IPS DF 6.9 (cell line): ENCODE data around the gene MED13.

Experiments
- DNase-seq: peaks from one replicate; pipeline ENCODE4 v3.0.0-alpha.2; 2013; ENCODE audit warnings: low read depth, low spot score
- H3K27ac ChIP-seq: one replicate; pipeline ENCODE4 v1.5.1; 2013; ENCODE audit warnings: low read length, control low read depth
- H3K27me3 ChIP-seq: 2 replicates; pipeline ENCODE4 v1.6.1; 2013; ENCODE audit warnings: mild to moderate bottlenecking, low read length; ENCODE audit not compliant: control insufficient read depth, insufficient read depth
- H3K36me3 ChIP-seq: 2 replicates; pipeline ENCODE4 v1.6.1; 2013; ENCODE audit warnings: low read length; ENCODE audit not compliant: control insufficient read depth, insufficient read depth
- H3K4me1 ChIP-seq: 2 replicates; pipeline ENCODE4 v1.6.1; 2013; ENCODE audit warnings: low read length; ENCODE audit not compliant: control insufficient read depth, insufficient read depth
- H3K4me3 ChIP-seq: 2 replicates; pipeline ENCODE4 v1.5.1; 2013; ENCODE audit warnings: mild to moderate bottlenecking, low read length
- H3K9me3 ChIP-seq: 2 replicates; pipeline ENCODE4 v1.6.1; 2013; ENCODE audit warnings: low read length, inconsistent platforms; ENCODE audit not compliant: control insufficient read depth, insufficient read depth
- WGBS: extraction: QIAGEN DNeasy Blood & Tissue Kit; methylation state at CpG from one replicate; pipeline ENCODE4 v1.1.7; 2013; ENCODE audit warnings: mixed read lengths, missing lambda C conversion rate; ENCODE audit not compliant: insufficient read length, insufficient coverage; 5-methylcytosine and 5-hydroxymethylcytosine counted together

The MED13 gene

DNA sequence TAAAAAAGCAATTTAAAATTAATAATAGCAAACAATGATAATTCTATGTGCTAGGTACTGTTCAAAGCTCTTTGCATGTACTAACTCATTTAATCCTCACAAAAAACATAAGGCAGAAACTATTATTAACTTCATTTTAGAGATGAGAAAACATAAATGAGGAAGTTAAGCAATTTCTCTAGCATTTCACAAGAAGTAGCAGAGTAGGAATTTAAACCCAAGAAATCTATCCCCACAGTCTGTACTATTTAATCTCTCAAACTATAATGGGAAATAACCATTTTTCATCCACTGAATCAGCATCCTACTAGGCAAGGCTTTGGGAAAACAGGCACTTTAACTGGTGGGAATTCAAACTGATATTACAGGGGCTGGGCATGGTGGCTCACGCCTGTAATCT is 95.0 kb downstream of the MED13 start:
- Histone ChIP-seq H3K27ac (no peak overlapping the region), H3K36me3 (peaks cover 3% of the 10 kb centered on the region; the same call in 1 of the 2 replicates), H3K9me3 (no peaks in the 10 kb centered on the region), H3K27me3 (no peaks in the 10 kb centered on the region), H3K4me3 (no peak overlapping the region), H3K4me1 (no peaks in the 10 kb centered on the region)
- no CpG with 5 or more reads among the region's 1 CpG for WGBS
- DNase-seq = no peak

DNA sequence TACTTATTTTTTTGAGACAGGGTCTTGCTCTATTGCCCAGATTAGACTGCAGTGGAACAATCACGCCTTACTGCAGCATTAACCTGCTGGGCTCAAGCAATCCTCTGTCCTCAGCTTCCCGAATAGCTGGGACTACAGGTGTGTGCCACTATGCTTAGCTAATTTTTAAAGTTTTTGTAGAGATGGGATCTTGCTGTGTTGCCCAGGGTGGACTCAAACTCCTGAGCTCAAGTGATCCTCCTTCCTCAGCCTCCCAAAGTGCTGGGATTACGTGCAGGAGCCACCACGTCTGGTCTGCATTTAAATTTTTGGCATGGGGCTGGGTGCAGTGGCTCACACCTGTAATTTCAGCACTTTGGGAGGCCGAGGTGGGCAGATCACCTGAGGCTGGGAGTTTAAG is 96.3 kb downstream of the MED13 start:
- Histone ChIP-seq H3K9me3 (no peaks in the 10 kb centered on the region), H3K4me1 (no peaks in the 10 kb centered on the region), H3K4me3 (no peak overlapping the region), H3K27ac (no peak overlapping the region), H3K27me3 (no peaks in the 10 kb centered on the region), H3K36me3 (peaks cover 7% of the 10 kb centered on the region; the same call in 1 of the 2 replicates)
- DNase-seq = no peak
- no CpG with 5 or more reads among the region's 5 CpGs for WGBS

DNA sequence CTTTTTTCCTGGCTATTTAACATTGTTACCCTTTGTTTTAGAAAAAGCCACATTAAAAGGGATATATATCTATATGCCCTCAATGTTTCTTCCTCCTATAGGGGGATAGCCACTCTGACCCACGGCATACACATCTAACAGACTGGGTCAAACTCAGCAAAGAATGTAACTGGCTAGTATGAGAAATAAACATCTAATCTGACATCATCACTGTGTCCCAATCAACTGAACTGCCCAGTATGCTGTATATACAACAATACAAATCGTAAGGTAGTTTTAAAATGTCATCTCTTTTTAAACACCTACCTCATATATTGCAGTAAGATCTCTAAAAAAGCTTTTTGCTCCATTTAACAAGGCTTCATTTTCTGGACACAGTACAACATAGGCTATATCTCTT is 97.3 kb downstream of the MED13 start:
- WGBS = no CpG with 5 or more reads among the region's 2 CpGs
- H3K27me3 ChIP-seq = no peaks in the 10 kb centered on the region
- H3K4me1 ChIP-seq = no peaks in the 10 kb centered on the region
- H3K36me3 ChIP-seq = peaks cover 7% of the 10 kb centered on the region; the same call in 1 of the 2 replicates
- H3K4me3 ChIP-seq = no peak overlapping the region
- H3K9me3 ChIP-seq = no peaks in the 10 kb centered on the region
- no peak for DNase-seq
- no peak overlapping the region for H3K27ac ChIP-seq

DNA sequence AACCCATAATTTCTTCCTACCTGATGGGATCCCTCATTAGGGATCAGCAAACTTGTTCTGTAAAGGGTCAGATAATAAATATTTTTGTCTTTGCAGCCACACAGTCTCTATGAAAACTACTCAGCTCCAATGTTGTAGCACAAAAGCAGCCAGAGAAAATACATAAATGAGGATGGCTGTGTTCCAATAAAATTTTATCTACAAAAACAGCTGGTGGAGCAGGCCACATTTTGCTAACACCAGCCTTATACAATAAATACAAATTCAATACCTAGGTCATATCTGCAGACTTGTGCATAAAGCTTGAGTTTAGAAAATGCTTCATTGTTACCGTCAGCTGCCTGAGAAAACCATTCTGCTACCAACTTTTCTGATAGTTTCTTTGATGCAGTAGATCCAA is 98.9 kb downstream of the MED13 start:
- Histone ChIP-seq H3K27ac (no peak overlapping the region), H3K9me3 (no peaks in the 10 kb centered on the region), H3K4me1 (no peaks in the 10 kb centered on the region), H3K36me3 (peaks cover 7% of the 10 kb centered on the region; the same call in 1 of the 2 replicates), H3K4me3 (no peak overlapping the region), H3K27me3 (no peaks in the 10 kb centered on the region)
- no peak for DNase-seq
- no CpG with 5 or more reads among the region's 1 CpG for WGBS

DNA sequence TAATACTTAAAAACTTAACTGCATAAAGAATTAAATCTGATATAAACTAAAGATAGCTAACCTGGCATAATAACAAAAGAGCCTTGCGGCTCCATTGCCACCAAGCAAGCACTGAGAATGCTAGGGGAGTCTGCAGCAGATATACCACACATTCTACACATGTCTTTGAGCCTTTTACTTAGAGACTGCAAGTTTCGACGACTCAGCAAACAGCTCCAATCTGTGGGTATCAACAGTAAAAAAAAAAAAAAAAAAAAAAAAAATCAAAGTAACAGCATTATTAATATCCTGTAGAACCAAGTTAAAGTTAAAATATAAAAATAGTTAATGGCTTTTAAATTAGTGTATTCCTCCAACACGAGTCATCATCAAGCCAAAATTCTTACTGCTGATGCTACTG is 109.5 kb downstream of the MED13 start:
- Histone ChIP-seq H3K4me1 (no peaks in the 10 kb centered on the region), H3K9me3 (no peaks in the 10 kb centered on the region), H3K27ac (no peak overlapping the region), H3K27me3 (no peaks in the 10 kb centered on the region), H3K36me3 (peaks cover 9% of the 10 kb centered on the region; the same call in 1 of the 2 replicates), H3K4me3 (no peak overlapping the region)
- no CpG with 5 or more reads among the region's 4 CpGs for WGBS
- DNase-seq = no peak

DNA sequence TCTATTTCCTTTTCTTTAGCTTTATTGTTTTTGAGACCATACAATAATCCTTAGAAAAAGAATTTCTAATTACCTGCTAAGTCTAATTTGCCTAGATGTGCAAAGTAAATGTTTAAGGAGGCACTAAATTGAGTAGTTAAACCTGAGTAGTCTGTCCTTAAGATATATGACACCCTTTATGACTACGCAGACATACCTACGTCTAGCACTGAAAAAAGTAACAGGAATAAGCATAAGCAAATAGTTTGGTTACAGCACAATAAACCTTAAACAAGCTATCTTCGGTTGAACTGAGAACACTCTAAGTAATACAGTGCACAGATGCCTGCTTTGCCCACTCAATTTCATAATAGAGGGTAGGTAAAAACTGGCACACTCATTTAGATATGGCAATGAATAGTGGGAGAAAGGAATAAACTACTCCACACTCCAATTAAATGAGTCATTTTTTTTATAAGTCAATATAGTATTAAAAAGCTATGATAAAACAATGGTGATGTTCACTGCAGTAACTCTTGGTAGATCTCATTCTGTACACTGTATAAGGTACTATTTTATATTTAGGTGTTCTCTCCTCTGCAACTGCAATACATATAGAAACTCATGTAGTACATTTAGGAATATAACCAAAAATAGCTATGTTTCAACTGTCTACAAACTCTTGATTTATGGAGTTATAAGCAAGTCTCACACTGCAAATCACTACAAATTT is 117.6 kb downstream of the MED13 start:
- Histone ChIP-seq H3K27me3 (no peaks in the 10 kb centered on the region), H3K36me3 (peaks cover 11% of the 10 kb centered on the region; the same call in 1 of the 2 replicates), H3K4me3 (no peak overlapping the region), H3K4me1 (peaks cover 2% of the 10 kb centered on the region; the same call in 1 of the 2 replicates), H3K27ac (no peak overlapping the region), H3K9me3 (no peaks in the 10 kb centered on the region)
- no CpG with 5 or more reads among the region's 3 CpGs for WGBS
- DNase-seq = no peak

DNA sequence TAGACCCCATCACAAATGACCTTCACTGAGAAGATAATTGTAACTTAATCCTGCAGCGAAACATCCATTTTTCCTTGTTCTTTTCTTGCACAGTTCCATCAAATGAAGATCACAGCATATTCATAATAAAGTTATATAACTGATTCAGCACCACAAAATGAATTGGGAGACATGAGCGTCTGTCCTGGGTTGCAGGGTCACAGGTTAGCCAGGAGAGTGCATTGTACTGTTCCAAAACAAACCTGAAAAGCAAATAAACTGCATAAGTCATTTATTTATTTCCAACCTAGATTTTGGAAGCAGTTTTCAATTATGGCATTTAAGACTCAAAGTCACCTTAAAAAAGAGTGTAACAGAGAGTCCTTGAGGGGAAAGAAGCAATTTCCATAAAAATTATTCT is 118.7 kb downstream of the MED13 start:
- Histone ChIP-seq H3K9me3 (no peaks in the 10 kb centered on the region), H3K4me3 (no peak overlapping the region), H3K27ac (no peak overlapping the region), H3K36me3 (peaks cover 11% of the 10 kb centered on the region; the same call in 1 of the 2 replicates), H3K4me1 (peaks cover 2% of the 10 kb centered on the region; the same call in 1 of the 2 replicates), H3K27me3 (no peaks in the 10 kb centered on the region)
- no peak for DNase-seq
- no CpG with 5 or more reads among the region's 2 CpGs for WGBS

DNA sequence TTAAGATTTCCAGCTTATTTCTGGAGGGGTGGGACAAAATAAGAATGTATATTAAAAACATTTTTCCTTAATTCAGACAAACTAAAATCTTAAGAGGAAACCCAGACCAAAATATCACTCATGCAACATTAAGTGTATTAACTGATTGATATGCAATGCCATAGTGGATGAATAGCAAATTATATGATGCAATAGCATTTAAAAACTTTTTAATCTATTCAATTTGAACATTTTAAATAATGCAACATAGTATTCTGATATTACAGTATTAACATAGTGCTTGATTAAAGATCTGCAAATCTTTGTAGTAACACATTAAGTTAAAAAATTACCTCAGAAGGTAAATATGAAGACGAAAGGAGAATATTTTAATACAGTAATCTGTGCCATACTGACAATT is 122.0 kb downstream of the MED13 start:
- no peak overlapping the region for H3K4me3 ChIP-seq
- H3K27ac ChIP-seq = no peak overlapping the region
- no peaks in the 10 kb centered on the region; the same call in 1 of the 2 replicates for H3K36me3 ChIP-seq
- no peaks in the 10 kb centered on the region for H3K9me3 ChIP-seq
- no peaks in the 10 kb centered on the region for H3K27me3 ChIP-seq
- WGBS = no CpG with 5 or more reads among the region's 1 CpG
- no peak for DNase-seq
- H3K4me1 ChIP-seq = no peaks in the 10 kb centered on the region

DNA sequence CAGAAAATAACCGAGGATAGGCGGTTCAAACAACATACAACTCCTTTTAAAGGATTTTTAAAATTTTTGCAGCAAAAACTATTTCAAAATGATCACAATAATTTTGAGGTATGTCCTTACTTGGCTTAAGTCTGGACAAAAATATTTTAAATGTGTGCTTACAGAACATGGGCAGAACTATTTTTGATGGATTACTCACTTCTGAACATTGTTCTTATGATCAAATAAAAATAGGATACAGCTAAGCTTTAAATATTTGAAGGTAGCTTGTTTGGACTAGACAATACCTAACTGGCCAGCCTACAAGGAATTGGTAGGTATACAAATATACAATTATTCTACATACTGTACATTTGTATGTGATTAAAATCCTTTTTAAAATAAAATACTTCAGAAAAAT is 123.0 kb downstream of the MED13 start:
- Histone ChIP-seq H3K9me3 (no peaks in the 10 kb centered on the region), H3K27me3 (no peaks in the 10 kb centered on the region), H3K27ac (no peak overlapping the region), H3K36me3 (no peaks in the 10 kb centered on the region; the same call in 1 of the 2 replicates), H3K4me3 (no peak overlapping the region), H3K4me1 (no peaks in the 10 kb centered on the region)
- WGBS = no CpG with 5 or more reads among the region's 2 CpGs
- DNase-seq = no peak

DNA sequence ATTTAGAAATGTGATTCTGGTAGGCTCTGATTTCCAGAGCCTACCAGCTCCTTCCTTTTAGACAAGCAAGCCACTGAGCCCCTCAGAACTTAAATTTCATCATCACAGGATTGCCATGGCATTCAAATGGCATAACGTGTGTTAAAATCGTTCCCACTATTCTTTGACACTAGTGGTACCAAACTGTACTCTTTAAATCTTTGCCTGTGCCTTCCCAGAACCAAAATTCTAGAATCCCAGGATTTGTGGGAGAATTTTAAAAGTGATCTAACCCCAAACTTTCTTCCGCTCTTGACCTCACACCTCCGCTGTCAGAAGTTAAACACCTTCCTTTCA is 137.0 kb downstream of the MED13 start:
- no peaks in the 10 kb centered on the region for H3K27me3 ChIP-seq
- H3K4me1 ChIP-seq = no peaks in the 10 kb centered on the region
- no peaks in the 10 kb centered on the region for H3K36me3 ChIP-seq
- DNase-seq = no peak
- no CpG with 5 or more reads among the region's 4 CpGs for WGBS
- H3K9me3 ChIP-seq = no peaks in the 10 kb centered on the region
- no peak overlapping the region; the same call in 1 of the 2 replicates for H3K4me3 ChIP-seq
- no peak overlapping the region for H3K27ac ChIP-seq
